ENCODE data around the gene CLRN3.

Gene CLRN3

DNA sequence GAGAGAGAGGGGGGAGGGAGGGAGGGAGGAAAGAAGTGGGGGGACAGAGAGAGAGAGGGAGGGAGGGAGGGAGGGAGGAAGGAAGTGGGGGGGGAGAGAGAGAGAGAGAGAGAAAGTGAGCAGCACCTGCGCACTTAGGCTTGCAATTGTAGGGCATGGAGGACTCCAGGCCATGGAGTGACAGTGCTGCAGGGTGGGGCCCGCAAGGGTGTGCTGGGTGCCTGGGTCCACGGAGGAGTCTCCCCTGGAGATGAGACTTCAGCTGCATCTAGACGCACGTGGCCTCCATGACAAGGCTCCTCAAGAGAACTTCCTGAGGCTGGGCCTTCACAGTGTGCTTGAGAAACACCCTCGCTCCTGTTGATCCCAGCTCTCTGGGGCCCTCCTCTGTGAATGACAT is 44.5 kb downstream of the CLRN3 start:
- POLR2A ChIA-PET (ENCODE audit: low non-redundant PET) = no interaction called here
- no peak for DNase-seq (ENCODE audit: low spot score)
- TF ChIP-seq, protein P1, sequence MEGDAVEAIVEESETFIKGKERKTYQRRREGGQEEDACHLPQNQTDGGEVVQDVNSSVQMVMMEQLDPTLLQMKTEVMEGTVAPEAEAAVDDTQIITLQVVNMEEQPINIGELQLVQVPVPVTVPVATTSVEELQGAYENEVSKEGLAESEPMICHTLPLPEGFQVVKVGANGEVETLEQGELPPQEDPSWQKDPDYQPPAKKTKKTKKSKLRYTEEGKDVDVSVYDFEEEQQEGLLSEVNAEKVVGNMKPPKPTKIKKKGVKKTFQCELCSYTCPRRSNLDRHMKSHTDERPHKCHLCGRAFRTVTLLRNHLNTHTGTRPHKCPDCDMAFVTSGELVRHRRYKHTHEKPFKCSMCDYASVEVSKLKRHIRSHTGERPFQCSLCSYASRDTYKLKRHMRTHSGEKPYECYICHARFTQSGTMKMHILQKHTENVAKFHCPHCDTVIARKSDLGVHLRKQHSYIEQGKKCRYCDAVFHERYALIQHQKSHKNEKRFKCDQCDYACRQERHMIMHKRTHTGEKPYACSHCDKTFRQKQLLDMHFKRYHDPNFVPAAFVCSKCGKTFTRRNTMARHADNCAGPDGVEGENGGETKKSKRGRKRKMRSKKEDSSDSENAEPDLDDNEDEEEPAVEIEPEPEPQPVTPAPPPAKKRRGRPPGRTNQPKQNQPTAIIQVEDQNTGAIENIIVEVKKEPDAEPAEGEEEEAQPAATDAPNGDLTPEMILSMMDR (conservative IDR thresholded peaks at IDR 0.05; ENCODE audit: low read depth) = no peak
- no peak overlapping the region for H3K27ac ChIP-seq
- CTCF ChIA-PET = no interaction called here

DNA sequence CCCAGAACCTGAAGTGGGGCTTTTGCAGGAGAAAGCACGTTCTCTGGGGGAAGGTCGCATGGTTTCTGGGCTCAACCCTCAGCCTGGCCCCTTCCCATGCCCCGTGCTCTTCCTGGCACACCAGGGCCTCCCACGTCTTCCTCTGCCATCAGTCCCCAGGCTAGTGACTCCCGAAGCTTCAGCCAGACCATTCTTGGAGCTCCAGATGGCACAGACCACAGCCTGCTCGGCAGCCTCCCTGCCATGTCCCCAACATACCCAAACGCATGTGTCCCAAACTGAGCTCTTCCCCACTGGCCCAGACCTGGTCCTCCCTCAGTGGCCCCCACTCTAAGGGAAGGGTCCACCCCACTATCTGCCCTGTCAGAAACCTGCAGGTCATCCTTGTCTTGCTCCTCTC is 47.0 kb downstream of the CLRN3 start:
- CTCF ChIA-PET = interaction anchor here (1.3 to 1.5 kb wide), 2 partner anchors 9 to 130 kb away, joined by 3 to 6 read pairs; no protein-coding TSS in a partner anchor
- DNase-seq (ENCODE audit: low spot score) = no peak
- H3K27ac ChIP-seq = no peak overlapping the region
- TF ChIP-seq, protein P1 (conservative IDR thresholded peaks at IDR 0.05; ENCODE audit: low read depth) = no peak
- POLR2A ChIA-PET (ENCODE audit: low non-redundant PET) = no interaction called here

DNA sequence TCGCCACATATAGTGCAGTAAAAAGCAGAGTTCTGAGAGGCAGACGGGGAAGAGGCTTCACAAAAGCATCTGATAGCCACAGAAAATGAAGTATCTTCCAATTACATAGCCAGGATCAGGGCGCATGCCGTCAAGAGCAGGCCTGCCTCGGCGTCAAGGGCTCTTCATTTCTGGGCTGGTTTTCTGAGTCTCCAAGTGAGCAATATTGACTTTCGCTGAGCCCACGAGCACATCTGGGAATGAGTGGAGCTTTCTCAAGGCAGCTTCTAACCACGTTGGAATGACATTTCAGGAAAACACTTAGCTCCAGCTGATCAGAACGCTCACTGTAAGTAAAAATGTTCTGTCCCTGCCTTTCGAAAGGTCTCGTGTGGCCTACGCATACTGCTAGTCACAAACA is 51.9 kb downstream of the CLRN3 start:
- ChIA-PET CTCF (interaction anchor here (0.5 to 4.2 kb wide), 2 partner anchors 13 to 43 kb away, joined by 5 to 21 read pairs; no protein-coding TSS in a partner anchor), POLR2A (ENCODE audit: low non-redundant PET) (no interaction called here)
- no peak overlapping the region for H3K27ac ChIP-seq
- no peak for DNase-seq (ENCODE audit: low spot score)
- TF ChIP-seq, protein P1 (conservative IDR thresholded peaks at IDR 0.05; ENCODE audit: low read depth) = no peak

DNA sequence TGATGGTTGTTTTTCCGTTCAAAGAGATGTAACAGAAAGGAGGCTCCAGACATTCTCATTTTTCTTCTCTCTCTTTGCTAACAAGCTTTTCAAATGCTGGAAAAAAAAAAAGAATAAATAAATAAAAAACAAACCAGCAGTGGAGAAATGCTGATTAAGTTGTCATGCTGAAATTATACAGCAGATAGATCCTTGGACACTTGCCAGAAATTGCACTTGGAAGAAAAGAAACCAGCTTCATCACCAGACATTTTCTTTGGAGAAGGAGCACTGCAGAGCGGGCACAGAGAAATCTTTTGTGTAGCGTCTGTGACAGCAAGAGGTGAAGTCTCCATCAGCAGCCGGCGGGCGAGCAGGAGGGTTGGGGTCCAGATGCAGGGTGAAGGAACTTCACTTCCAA is 55.8 kb downstream of the CLRN3 start:
- H3K27ac ChIP-seq = no peak overlapping the region
- ChIA-PET POLR2A (ENCODE audit: low non-redundant PET) (interaction anchor here (0.7 kb wide), 1 partner anchor 11 kb away, joined by 3 read pairs; no protein-coding TSS in a partner anchor), CTCF (no interaction called here)
- TF ChIP-seq, protein P1 (conservative IDR thresholded peaks at IDR 0.05; ENCODE audit: low read depth) = no peak
- no peak for DNase-seq (ENCODE audit: low spot score)

DNA sequence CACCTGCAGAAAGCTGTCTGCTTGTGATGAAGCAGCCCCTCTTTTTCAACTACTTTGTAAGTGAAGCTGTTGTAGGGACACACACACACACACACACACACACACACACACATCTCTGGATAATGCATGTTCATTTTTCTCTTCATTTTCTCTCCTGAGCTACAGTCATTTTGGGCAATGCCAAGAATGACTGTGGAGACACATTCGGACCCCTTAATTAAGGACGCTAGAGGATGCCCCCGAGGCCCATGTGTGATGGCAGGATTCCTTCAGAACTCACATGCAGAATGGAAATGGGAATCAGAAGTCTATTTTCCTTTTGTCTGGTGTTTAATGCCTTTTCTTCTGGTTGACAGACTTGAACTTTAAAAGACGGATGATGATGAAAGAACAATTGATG is 56.6 kb downstream of the CLRN3 start:
- CTCF ChIA-PET = interaction anchor here (1.5 kb wide), 1 partner anchor 18 kb away, joined by 6 read pairs; no protein-coding TSS in a partner anchor

DNA sequence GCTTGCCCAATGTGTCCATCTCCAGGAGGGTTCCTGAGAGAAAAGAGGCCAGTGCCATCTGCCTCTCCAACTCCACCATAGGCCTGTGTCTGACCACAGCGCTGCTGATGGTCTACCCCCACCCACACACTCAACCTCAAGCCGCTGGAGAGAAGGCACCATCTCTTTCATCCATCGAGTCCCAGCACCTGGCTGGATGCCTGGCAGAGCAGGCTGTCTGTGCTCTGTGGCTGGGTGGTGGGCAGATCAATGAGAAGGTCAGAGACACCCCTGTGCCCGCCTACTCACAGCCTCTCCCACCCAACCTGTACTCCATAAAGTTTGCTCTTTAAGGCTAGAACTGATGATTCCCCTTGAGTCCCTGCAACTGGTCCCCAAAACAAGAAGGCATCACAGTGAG is 58.0 kb downstream of the CLRN3 start:
- no peak for DNase-seq (ENCODE audit: low spot score)
- H3K27ac ChIP-seq = no peak overlapping the region
- ChIA-PET POLR2A (ENCODE audit: low non-redundant PET) (no interaction called here), CTCF (interaction anchor here (0.6 to 1.5 kb wide), 2 partner anchors 19 to 298 kb away, joined by 3 to 6 read pairs; no protein-coding TSS in a partner anchor)
- TF ChIP-seq, protein P1 (conservative IDR thresholded peaks at IDR 0.05; ENCODE audit: low read depth) = no peak

More for the DNA sequence above, 56.6 kb downstream of the CLRN3 start:
- POLR2A ChIA-PET (ENCODE audit: low non-redundant PET) = interaction anchor here (0.7 kb wide), 1 partner anchor 10 kb away, joined by 3 read pairs; no protein-coding TSS in a partner anchor
- H3K27ac ChIP-seq = no peak overlapping the region
- DNase-seq (ENCODE audit: low spot score) = no peak
- TF ChIP-seq, protein P1 (conservative IDR thresholded peaks at IDR 0.05; ENCODE audit: low read depth) = no peak

All from RWPE1 (cell line).